Uterus (tissue), 4 donors: ENCODE results near the gene VWA3B. TPM values are rescaled to one million over a fixed set of nuclear protein-coding genes. Genes with fewer than 3 reads are reported as not detected.

Experiments
- DNase-seq, 2 donors: peaks; one replicate each; pipeline ENCODE4 v3.0.0-alpha.2; 2019 to 2020
- H3K27ac ChIP-seq, 2 donors: fragments of 200-600 bp; sonication (generic); 1 replicate in 1 of 2; 2 replicates in 1 of 2; pipeline ENCODE4 v1.5.1; 2016 to 2018
- H3K27me3 ChIP-seq, 2 donors: fragments of 200-600 bp; sonication (generic); one replicate each; pipeline ENCODE4 v1.5.1; 2018 to 2019; ENCODE audit warnings: control low read depth in 1 of 2
- H3K36me3 ChIP-seq, 2 donors: fragments of 200-600 bp; sonication (generic); one replicate each; pipeline ENCODE4 v1.5.1; 2019; ENCODE audit warnings: control low read depth in 1 of 2
- H3K4me1 ChIP-seq, 2 donors: fragments of 200-600 bp; sonication (generic); one replicate each; pipeline ENCODE4 v1.5.1; 2018 to 2019; ENCODE audit warnings: control low read depth in 1 of 2
- H3K4me3 ChIP-seq, 2 donors: fragments of 200-600 bp; sonication (generic); 1 replicate in 1 of 2; 2 replicates in 1 of 2; pipeline ENCODE4 v1.5.1; 2018 to 2019; ENCODE audit warnings: mild to moderate bottlenecking in 1 of 2
- H3K9me3 ChIP-seq, 2 donors: fragments of 200-600 bp; sonication (generic); one replicate each; pipeline ENCODE4 v1.5.1; 2019; ENCODE audit warnings: control low read depth in 1 of 2
- CTCF ChIP-seq, 4 experiments: fragments of 200-600 bp in 2 of 4; fragments of 450-650 bp in 2 of 4; sonication (generic) in 2 of 4; IDR thresholded peaks; one replicate each; pipeline ENCODE4 v1.5.1; 2016 to 2019; ENCODE audit warnings: antibody characterized with exemption in 4 of 4, mild to moderate bottlenecking in 2 of 4, moderate library complexity in 1 of 4
- POLR2A ChIP-seq, 2 donors: fragments of 450-650 bp; IDR thresholded peaks; one replicate each; pipeline ENCODE4 v1.6.1; 2016; ENCODE audit warnings: antibody characterized with exemption in 2 of 2, mild to moderate bottlenecking in 1 of 2, moderate library complexity in 1 of 2
- intact Hi-C: fragments of 100-400 bp; cut with DNase I; formaldehyde crosslinking; loops from one replicate; pipeline ENCODE4 v1.15.1; 2023; ENCODE audit warnings: low total_unique reads
- total RNA-seq, 4 donors: library from RNA; depleted of rRNA in 3 of 4; stranded (reverse); fragments of >200 nt in 3 of 4; gene quantifications; one replicate each; pipeline versions ENCODE4 v1.1.0 to v1.2.4, GENCODE V29; 2014 to 2023
- donor health status: DM: yes; HTN: yes; CAD: no.

The VWA3B gene
- total RNA-seq, 4 donors from 2014 or later, result 0.98 to 2.1 TPM; not detected in 2

GRCh38 chr2:98153481-98153880 is 66.5 kb downstream of the VWA3B start:
- no peaks in the 10 kb centered on the region for H3K27me3 ChIP-seq
- no peaks in the 10 kb centered on the region for H3K9me3 ChIP-seq
- TF ChIP-seq CTCF (IDR thresholded peaks at IDR 0.05) (no peak), POLR2A (IDR thresholded peaks at IDR 0.05) (no peak)
- no peak overlapping the region for H3K4me3 ChIP-seq
- H3K27ac ChIP-seq, result no peak overlapping the region
- intact Hi-C loops, result no loop called here
- DNase-seq, result no peak
- no peaks in the 10 kb centered on the region for H3K36me3 ChIP-seq
- no peaks in the 10 kb centered on the region for H3K4me1 ChIP-seq

- no peaks in the 10 kb centered on the region for H3K9me3 ChIP-seq
- H3K4me1 ChIP-seq, result no peaks in the 10 kb centered on the region
- DNase-seq, result no peak
- no peak overlapping the region for H3K4me3 ChIP-seq
- intact Hi-C loops, result no loop called here
- no peaks in the 10 kb centered on the region for H3K36me3 ChIP-seq
- H3K27me3 ChIP-seq, result no peaks in the 10 kb centered on the region
- no peak overlapping the region for H3K27ac ChIP-seq
- TF ChIP-seq CTCF (IDR thresholded peaks at IDR 0.05) (no peak), POLR2A (IDR thresholded peaks at IDR 0.05) (no peak)
Measured at GRCh38 chr2:98155291-98155690, 68.3 kb downstream of the VWA3B start.

- Histone ChIP-seq H3K4me3 (no peak overlapping the region), H3K27me3 (no peaks in the 10 kb centered on the region), H3K27ac (no peak overlapping the region), H3K9me3 (no peaks in the 10 kb centered on the region), H3K36me3 (no peaks in the 10 kb centered on the region), H3K4me1 (no peaks in the 10 kb centered on the region)
- TF ChIP-seq CTCF (IDR thresholded peaks at IDR 0.05), result no peak
- no peak for TF ChIP-seq POLR2A (IDR thresholded peaks at IDR 0.05)
- no peak for DNase-seq
- intact Hi-C loops, result no loop called here
Measured at GRCh38 chr2:98155716-98156115, 68.7 kb downstream of the VWA3B start.

- Histone ChIP-seq H3K36me3 (no peaks in the 10 kb centered on the region), H3K4me3 (no peak overlapping the region), H3K27me3 (no peaks in the 10 kb centered on the region), H3K27ac (no peak overlapping the region), H3K9me3 (no peaks in the 10 kb centered on the region), H3K4me1 (no peaks in the 10 kb centered on the region)
- DNase-seq, result no peak
- TF ChIP-seq CTCF (IDR thresholded peaks at IDR 0.05), result no peak
- no peak for TF ChIP-seq POLR2A (IDR thresholded peaks at IDR 0.05)
- intact Hi-C loops, result no loop called here
Measured at GRCh38 chr2:98156304-98156703, 69.3 kb downstream of the VWA3B start.

- H3K9me3 ChIP-seq, result no peaks in the 10 kb centered on the region
- no peaks in the 10 kb centered on the region for H3K4me1 ChIP-seq
- no peak for DNase-seq
- no peaks in the 10 kb centered on the region for H3K36me3 ChIP-seq
- no peak for TF ChIP-seq POLR2A (IDR thresholded peaks at IDR 0.05)
- no peak for TF ChIP-seq CTCF (IDR thresholded peaks at IDR 0.05)
- intact Hi-C loops, result no loop called here
- H3K27ac ChIP-seq, result no peak overlapping the region
- H3K4me3 ChIP-seq, result no peak overlapping the region
- no peaks in the 10 kb centered on the region for H3K27me3 ChIP-seq
Measured at GRCh38 chr2:98157557-98157956, 70.6 kb downstream of the VWA3B start.
